Left lung (tissue), 10 donors: ENCODE data around the gene PRKD1. TPM values are rescaled to one million over a fixed set of nuclear protein-coding genes. Genes with fewer than 3 reads are reported as not detected.

Experiments used
- ATAC-seq: fragments of 200-7000 bp; cut with Tn5 transposase; one replicate; pipeline ENCODE4 v1.9.1; 2020; ENCODE audit warnings: moderate library complexity
- DNase-seq, 4 donors: peaks; one replicate each; pipeline ENCODE4 v3.0.0-alpha.2; 2013 to 2020
- H3K27ac ChIP-seq, 2 donors: fragments of 200-600 bp; sonication (generic) in 1 of 2; one replicate each; pipeline versions ENCODE4 v1.5.0 to v1.8.0; 2020 to 2021
- H3K27me3 ChIP-seq, 2 donors: fragments of 200-600 bp; sonication (generic) in 1 of 2; one replicate each; pipeline versions ENCODE4 v1.5.0 to v1.8.0; 2020 to 2021
- H3K36me3 ChIP-seq, 2 donors: fragments of 200-600 bp; sonication (generic) in 1 of 2; one replicate each; pipeline versions ENCODE4 v1.5.0 to v1.8.0; 2020 to 2021
- H3K4me1 ChIP-seq, 2 donors: fragments of 200-600 bp; one replicate each; pipeline ENCODE4 v1.8.0; 2021
- H3K4me3 ChIP-seq, 2 donors: fragments of 200-600 bp; sonication (generic) in 1 of 2; one replicate each; pipeline versions ENCODE4 v1.5.0 to v1.8.0; 2020 to 2021; ENCODE audit warnings: mild to moderate bottlenecking in 1 of 2
- H3K9me3 ChIP-seq, 2 donors: fragments of 200-600 bp; sonication (generic) in 1 of 2; one replicate each; pipeline versions ENCODE4 v1.5.0 to v1.8.0; 2020 to 2021
- intact Hi-C, 2 donors: fragments of 100-400 bp; cut with DNase I; formaldehyde crosslinking; loops; one replicate each; pipeline versions ENCODE4 v1.11.2 to v1.14.2; 2022
- polyA plus RNA-seq, 6 donors: library from polyadenylated mRNA; unstranded; fragments of 120-200 nt; gene quantifications; one replicate each; pipeline ENCODE4 v1.2.1, GENCODE V29; 2013; ENCODE audit not compliant: insufficient read length in 6 of 6
- total RNA-seq, 2 donors: library from RNA; stranded (reverse); fragmentation: NEBNext Ultra II Directional; extraction: Animal tissue kit (Norgen Biotek cat#: 25700); gene quantifications; one replicate each; pipeline ENCODE4 v1.2.1, GENCODE V29; 2021
- TF ChIP-seq, protein P1 (sequence below), 2 donors: fragments of 200-600 bp; sonication (generic) in 1 of 2; IDR thresholded peaks; one replicate each; pipeline versions ENCODE4 v1.5.0 to v1.8.0; 2021; ENCODE audit warnings: antibody characterized with exemption in 2 of 2
- donor health status: DM: no; HTN: yes; CAD: no.
- donor health status: DM: no; HTN: no; CAD: no.

Gene PRKD1
- total and polyA plus RNA-seq, 8 donors, result 13.6 to 35.1 (median 23.0) TPM

DNA sequence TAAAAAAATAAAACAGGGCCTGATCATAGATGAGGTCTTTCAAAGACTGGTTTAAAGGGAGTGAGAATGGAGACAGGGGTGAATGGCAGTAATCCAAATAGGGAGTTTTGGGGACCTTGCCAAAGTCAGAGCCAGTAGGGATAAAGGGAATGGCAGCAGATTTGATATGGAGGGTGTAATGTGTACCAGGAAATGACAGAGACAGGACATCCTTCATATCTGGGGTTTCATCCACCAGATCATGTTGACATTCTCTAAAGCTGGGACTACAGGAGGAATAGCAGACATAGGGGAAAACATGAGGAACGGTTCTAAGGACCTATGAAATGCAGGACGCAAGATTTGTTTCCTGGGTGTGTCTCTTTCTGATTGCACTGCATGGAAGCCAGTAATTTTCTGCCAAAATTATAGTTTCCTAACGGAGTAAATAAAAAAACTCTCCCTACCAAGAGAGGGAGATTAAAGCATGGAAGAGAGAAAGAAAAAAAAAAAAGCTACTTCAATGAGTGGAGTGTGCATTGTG lies 169.9 kb downstream of the PRKD1 start:
- intact Hi-C loops, result no loop called here
- ATAC-seq, result no peak

DNA sequence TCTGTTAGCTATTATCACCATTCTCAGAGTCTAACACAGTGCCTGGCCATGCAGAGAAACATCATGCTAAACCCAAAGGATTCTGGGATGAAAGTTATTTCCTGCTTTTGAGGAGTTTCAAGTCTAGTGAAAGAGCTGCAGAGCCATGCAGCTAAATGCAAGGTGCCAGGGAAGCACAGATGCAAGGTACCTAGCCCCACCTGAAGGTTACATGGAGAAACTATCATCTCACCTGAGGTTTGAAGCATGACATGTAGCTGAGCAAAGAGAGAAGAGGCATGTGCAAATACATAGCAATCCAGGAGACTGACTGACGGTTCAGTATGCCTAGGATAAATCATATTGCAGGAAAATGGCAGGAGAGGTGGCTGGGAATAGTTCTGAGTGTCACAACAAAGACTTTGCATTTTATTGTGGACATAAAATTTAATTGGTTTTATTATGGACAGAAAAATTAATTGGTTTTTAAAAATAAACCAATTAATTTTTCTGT lies 170.4 kb downstream of the PRKD1 start:
- H3K27ac ChIP-seq, result no peak overlapping the region
- intact Hi-C loops, result no loop called here

More for the DNA sequence above, 169.9 kb downstream of the PRKD1 start:
- DNase-seq, result no peak
- Histone ChIP-seq H3K36me3 (no peaks in the 10 kb centered on the region), H3K4me3 (no peak overlapping the region), H3K4me1 (no peaks in the 10 kb centered on the region), H3K9me3 (no peaks in the 10 kb centered on the region), H3K27me3 (no peaks in the 10 kb centered on the region), H3K27ac (no peak overlapping the region)
- TF ChIP-seq, protein P1, sequence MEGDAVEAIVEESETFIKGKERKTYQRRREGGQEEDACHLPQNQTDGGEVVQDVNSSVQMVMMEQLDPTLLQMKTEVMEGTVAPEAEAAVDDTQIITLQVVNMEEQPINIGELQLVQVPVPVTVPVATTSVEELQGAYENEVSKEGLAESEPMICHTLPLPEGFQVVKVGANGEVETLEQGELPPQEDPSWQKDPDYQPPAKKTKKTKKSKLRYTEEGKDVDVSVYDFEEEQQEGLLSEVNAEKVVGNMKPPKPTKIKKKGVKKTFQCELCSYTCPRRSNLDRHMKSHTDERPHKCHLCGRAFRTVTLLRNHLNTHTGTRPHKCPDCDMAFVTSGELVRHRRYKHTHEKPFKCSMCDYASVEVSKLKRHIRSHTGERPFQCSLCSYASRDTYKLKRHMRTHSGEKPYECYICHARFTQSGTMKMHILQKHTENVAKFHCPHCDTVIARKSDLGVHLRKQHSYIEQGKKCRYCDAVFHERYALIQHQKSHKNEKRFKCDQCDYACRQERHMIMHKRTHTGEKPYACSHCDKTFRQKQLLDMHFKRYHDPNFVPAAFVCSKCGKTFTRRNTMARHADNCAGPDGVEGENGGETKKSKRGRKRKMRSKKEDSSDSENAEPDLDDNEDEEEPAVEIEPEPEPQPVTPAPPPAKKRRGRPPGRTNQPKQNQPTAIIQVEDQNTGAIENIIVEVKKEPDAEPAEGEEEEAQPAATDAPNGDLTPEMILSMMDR (IDR thresholded peaks at IDR 0.05), result no peak

DNA sequence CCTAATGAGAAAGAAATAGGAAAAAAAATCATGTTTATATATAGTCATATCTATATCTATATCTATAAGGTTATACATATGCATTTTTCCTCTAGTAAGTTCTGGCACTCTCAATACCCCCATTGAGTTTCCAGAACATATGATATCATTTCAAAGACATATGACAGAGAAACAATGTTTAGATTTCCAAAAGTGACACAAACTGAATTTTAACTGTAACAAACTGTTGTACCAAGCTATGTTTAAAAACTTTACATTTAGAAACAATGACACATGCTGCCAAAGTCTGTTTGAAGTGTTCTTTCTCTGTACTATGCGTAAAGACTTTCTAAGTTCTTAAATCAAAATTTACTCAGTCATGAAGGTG lies 171.6 kb downstream of the PRKD1 start:
- H3K36me3 ChIP-seq, result no peaks in the 10 kb centered on the region
- H3K27ac ChIP-seq, result no peak overlapping the region
- H3K4me3 ChIP-seq, result no peak overlapping the region
- H3K9me3 ChIP-seq, result peaks cover 0 to 1% of the 10 kb centered on the region in 2 donors
- TF ChIP-seq, protein P1 (IDR thresholded peaks at IDR 0.05), result no peak
- ATAC-seq (no peak), DNase-seq (no peak)
- intact Hi-C loops, result no loop called here
- no peaks in the 10 kb centered on the region for H3K27me3 ChIP-seq
- H3K4me1 ChIP-seq, result no peaks in the 10 kb centered on the region

More for the DNA sequence above, 170.4 kb downstream of the PRKD1 start:
- DNase-seq, result no peak
- Histone ChIP-seq H3K9me3 (no peaks in the 10 kb centered on the region), H3K4me3 (no peak overlapping the region), H3K27me3 (no peaks in the 10 kb centered on the region), H3K4me1 (no peaks in the 10 kb centered on the region), H3K36me3 (no peaks in the 10 kb centered on the region)
- TF ChIP-seq, protein P1 (IDR thresholded peaks at IDR 0.05), result no peak
- ATAC-seq, result no peak

DNA sequence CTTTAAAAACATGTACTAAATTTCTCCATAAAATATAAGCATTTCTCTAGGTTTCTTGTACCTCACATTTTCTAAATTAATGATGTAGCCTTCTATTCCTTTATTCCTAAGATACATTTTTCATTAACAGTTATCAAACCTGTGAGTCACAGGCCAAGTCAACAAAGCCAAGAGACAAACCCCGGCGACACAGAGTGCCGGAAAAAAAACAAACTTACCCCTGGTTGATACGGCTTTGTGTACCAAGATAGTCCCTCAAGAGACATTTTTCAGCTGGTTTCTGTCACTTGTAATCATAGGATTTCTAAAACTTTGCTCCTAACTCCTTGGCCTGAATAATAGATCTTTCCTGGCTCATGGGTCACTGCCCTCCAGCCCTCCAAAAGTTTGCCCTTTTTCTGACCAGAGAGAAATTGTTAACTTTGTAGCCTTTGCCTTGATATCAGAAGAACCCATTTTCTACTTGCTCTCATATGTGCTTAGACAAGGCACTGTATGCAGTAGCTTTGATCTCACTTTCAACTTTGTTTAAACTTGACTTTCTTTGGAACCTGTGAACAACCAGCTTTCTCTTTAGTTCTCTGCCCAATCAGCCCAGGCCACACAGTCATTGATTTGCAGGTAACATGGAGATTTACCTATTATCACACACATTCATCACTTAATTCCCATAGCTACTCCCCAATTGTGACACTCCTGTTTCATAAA lies 172.2 kb downstream of the PRKD1 start:
- Histone ChIP-seq H3K36me3 (no peaks in the 10 kb centered on the region), H3K27me3 (no peaks in the 10 kb centered on the region), H3K4me1 (no peaks in the 10 kb centered on the region), H3K9me3 (peaks cover 0 to 1% of the 10 kb centered on the region in 2 donors), H3K4me3 (no peak overlapping the region), H3K27ac (no peak overlapping the region)
- TF ChIP-seq, protein P1 (IDR thresholded peaks at IDR 0.05), result no peak
- ATAC-seq (no peak), DNase-seq (no peak)
- intact Hi-C loops, result no loop called here

DNA sequence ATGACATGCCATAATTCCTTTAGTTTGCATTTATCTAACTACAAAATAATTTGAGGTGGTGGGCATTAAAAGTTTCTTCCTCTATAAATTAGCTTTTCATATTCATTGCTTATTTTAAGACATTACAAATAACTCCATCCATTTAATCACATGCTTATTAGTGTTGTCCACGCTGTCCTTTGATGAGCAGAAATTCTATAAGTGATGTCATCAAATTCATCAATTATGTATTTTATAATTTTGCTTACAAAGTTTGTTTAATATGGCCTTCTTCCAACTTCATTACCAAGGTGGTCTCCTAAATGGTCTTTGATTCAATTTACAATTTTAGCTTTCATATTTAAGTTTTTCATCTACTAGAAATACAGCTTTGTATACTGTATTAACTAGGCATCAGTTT lies 173.5 kb downstream of the PRKD1 start:
- Histone ChIP-seq H3K36me3 (no peaks in the 10 kb centered on the region), H3K4me3 (no peak overlapping the region), H3K9me3 (peaks cover 0 to 1% of the 10 kb centered on the region in 2 donors), H3K27me3 (no peaks in the 10 kb centered on the region), H3K27ac (no peak overlapping the region), H3K4me1 (no peaks in the 10 kb centered on the region)
- DNase-seq (no peak), ATAC-seq (no peak)
- intact Hi-C loops, result no loop called here
- TF ChIP-seq, protein P1 (IDR thresholded peaks at IDR 0.05), result no peak
